ENCODE data around the gene CD34.

DNA sequence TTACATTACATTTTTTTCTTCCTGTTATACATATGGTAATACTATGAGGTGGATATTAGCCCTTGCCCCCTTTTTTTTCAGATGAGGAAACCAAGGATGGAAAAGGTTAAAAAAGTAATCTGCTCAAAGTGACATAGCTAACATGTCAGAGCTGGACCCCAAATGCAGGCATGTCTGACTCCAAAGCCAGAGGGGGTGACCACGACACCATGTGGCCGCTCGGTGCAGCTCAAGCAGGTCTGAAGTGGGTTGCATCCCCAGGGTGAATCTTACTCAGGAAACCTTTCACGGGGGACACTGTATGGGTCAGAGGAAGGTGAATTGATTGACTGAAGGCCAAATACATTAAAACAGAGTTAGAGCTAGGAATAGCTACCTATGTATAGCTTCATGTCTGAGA lies 34.8 kb downstream of the CD34 start:
- TF ChIP-seq ZNF639 (tag by site-specific recombination; IDR thresholded peaks at IDR 0.05), result no peak
- TF ChIP-seq ZNF274 (IDR thresholded peaks at IDR 0.05; ENCODE audit: low read length), result no peak
- no peak for TF ChIP-seq ZNF274 (tag by site-specific recombination; IDR thresholded peaks at IDR 0.05; ENCODE audit: borderline replicate concordance)
- TF ChIP-seq ZNF354C (tag by site-specific recombination; IDR thresholded peaks at IDR 0.05; ENCODE audit: borderline replicate concordance, low read depth), result no peak
- TF ChIP-seq, protein P1, sequence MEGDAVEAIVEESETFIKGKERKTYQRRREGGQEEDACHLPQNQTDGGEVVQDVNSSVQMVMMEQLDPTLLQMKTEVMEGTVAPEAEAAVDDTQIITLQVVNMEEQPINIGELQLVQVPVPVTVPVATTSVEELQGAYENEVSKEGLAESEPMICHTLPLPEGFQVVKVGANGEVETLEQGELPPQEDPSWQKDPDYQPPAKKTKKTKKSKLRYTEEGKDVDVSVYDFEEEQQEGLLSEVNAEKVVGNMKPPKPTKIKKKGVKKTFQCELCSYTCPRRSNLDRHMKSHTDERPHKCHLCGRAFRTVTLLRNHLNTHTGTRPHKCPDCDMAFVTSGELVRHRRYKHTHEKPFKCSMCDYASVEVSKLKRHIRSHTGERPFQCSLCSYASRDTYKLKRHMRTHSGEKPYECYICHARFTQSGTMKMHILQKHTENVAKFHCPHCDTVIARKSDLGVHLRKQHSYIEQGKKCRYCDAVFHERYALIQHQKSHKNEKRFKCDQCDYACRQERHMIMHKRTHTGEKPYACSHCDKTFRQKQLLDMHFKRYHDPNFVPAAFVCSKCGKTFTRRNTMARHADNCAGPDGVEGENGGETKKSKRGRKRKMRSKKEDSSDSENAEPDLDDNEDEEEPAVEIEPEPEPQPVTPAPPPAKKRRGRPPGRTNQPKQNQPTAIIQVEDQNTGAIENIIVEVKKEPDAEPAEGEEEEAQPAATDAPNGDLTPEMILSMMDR (tag by site-specific recombination; IDR thresholded peaks at IDR 0.05), result no peak

All from HEK293 (cell line).